Lower lobe of right lung (tissue), 2 donors: ENCODE measurements around the gene HEXIM2. TPM values are rescaled to one million over a fixed set of nuclear protein-coding genes. Genes with fewer than 3 reads are reported as not detected.

Experiments
- ATAC-seq, 2 donors: fragments of 200-7000 bp; cut with Tn5 transposase; one replicate each; pipeline ENCODE4 v1.9.1; 2020 to 2022; ENCODE audit warnings: mild to moderate bottlenecking in 2 of 2, moderate library complexity in 2 of 2
- DNase-seq: peaks from one replicate; pipeline ENCODE4 v3.0.0-alpha.2; 2020
- H3K27ac ChIP-seq: fragments of 200-600 bp; one replicate; pipeline ENCODE4 v1.8.0; 2022
- H3K27me3 ChIP-seq: fragments of 200-600 bp; one replicate; pipeline ENCODE4 v1.8.0; 2022; ENCODE audit warnings: low read depth
- H3K36me3 ChIP-seq: fragments of 200-600 bp; one replicate; pipeline ENCODE4 v1.8.0; 2022; ENCODE audit warnings: mild to moderate bottlenecking
- H3K4me1 ChIP-seq: fragments of 200-600 bp; one replicate; pipeline ENCODE4 v1.8.0; 2022
- H3K4me3 ChIP-seq: fragments of 200-600 bp; one replicate; pipeline ENCODE4 v1.8.0; 2022; ENCODE audit warnings: mild to moderate bottlenecking
- H3K9me3 ChIP-seq: fragments of 200-600 bp; one replicate; pipeline ENCODE4 v1.8.0; 2022
- intact Hi-C: fragments of 100-400 bp; cut with DNase I; formaldehyde crosslinking; loops from one replicate; pipeline ENCODE4 v1.11.0; 2022
- total RNA-seq: library from RNA; stranded (reverse); fragmentation: NEBNext Ultra II Directional; extraction: Animal tissue kit (Norgen Biotek cat#: 25700); gene quantifications from one replicate; pipeline ENCODE4 v1.2.1, GENCODE V29; 2021
- TF ChIP-seq, protein P1 (sequence below): fragments of 200-600 bp; IDR thresholded peaks from one replicate; pipeline ENCODE4 v1.8.0; 2022; ENCODE audit warnings: antibody characterized with exemption, mild to moderate bottlenecking
- donor health status: DM: no; HTN: yes; CAD: no; lungs with severe emphysema.

HEXIM2 gene
- total RNA-seq, 1 donor from 2014 or later = 6.4 TPM

DNA sequence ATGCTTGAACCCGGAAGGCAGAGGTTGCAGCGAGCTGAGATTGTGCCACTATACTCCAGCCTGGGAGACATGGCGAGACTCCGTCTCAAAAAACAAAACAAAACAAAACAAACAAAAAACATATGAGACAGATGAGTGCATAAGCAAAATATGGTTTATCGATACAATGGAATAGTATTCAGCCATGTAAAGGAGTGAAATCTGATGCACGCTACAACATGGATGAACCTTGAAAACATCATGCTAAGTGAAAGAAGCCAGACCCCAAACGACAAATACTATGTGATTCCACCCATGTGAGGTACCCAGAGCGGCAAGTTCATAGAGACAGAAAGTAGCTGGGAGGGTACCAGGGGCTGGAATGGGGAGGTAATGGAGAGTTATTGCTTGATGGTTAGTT, 36.2 kb upstream of the HEXIM2 start:
- no peaks in the 10 kb centered on the region for H3K27me3 ChIP-seq
- H3K36me3 ChIP-seq = peaks cover 3% of the 10 kb centered on the region
- H3K9me3 ChIP-seq = no peaks in the 10 kb centered on the region
- TF ChIP-seq, protein P1, sequence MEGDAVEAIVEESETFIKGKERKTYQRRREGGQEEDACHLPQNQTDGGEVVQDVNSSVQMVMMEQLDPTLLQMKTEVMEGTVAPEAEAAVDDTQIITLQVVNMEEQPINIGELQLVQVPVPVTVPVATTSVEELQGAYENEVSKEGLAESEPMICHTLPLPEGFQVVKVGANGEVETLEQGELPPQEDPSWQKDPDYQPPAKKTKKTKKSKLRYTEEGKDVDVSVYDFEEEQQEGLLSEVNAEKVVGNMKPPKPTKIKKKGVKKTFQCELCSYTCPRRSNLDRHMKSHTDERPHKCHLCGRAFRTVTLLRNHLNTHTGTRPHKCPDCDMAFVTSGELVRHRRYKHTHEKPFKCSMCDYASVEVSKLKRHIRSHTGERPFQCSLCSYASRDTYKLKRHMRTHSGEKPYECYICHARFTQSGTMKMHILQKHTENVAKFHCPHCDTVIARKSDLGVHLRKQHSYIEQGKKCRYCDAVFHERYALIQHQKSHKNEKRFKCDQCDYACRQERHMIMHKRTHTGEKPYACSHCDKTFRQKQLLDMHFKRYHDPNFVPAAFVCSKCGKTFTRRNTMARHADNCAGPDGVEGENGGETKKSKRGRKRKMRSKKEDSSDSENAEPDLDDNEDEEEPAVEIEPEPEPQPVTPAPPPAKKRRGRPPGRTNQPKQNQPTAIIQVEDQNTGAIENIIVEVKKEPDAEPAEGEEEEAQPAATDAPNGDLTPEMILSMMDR = no peak
- H3K4me1 ChIP-seq = peaks cover 57% of the 10 kb centered on the region
- no peak overlapping the region for H3K4me3 ChIP-seq
- no peak overlapping the region for H3K27ac ChIP-seq
- intact Hi-C loops = no loop called here
- DNase-seq = no peak
- no peak for ATAC-seq

DNA sequence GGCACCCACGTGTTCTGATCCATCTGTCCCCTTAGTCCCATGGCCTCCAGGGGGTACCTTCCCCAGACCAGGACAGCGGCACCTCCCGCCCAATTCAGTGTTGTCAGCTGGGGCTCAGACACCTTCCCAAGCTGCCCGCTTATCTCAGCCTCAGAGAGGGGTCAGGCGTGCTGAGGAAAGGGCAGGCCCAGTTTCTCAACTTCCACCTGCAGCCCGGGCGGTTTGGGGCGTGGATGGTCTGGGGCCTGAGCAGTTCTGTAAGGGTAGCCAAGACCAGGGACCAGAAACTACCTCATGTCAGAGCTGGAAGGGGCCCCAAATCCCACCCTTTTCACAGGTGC, 34.5 kb upstream of the HEXIM2 start:
- H3K27ac ChIP-seq = peak overlapping the region; percentile 47
- DNase-seq = no peak
- H3K4me1 ChIP-seq = peaks cover 72% of the 10 kb centered on the region
- no peak for ATAC-seq
- H3K9me3 ChIP-seq = no peaks in the 10 kb centered on the region
- no peaks in the 10 kb centered on the region for H3K27me3 ChIP-seq
- TF ChIP-seq, protein P1 = no peak
- no peaks in the 10 kb centered on the region for H3K36me3 ChIP-seq
- H3K4me3 ChIP-seq = no peak overlapping the region
- intact Hi-C loops = no loop called here

DNA sequence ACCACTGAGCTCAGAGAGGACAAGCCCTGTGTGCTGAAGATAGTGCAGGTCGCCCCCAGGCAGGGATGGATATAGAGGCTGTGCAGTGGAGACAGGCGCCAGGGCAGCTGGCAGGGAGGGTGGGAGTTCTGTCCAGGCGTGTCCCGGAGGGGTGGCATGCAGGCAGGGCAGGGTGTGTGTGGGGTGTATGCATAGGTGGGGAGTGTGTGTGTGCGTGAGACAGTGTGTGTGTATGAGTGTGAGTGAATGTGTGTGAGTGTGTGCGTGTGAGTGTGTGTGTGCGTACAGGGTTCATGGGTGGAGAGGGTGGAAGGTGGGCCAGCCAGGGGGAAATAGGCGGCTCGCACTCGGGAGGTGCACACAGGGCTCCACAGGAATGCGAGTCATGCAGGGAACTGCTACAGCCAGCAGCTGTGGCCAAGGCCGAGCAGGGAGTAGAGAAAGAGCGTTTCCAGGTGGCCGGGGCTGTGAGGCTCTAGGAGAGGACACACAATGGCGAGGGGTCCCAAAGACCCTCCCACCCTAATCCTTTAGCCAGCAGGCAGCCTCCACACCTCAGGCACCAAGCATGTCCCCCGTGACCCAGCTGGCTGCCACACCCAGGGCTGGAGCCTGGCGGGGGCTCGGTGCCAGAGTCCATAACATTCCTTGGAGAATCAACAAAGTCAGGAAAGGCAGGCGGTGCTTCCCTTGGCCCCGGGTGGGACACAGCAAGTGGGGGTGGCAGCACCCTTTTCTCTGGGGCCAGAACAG, 34.0 kb upstream of the HEXIM2 start:
- Histone ChIP-seq H3K9me3 (no peaks in the 10 kb centered on the region), H3K36me3 (no peaks in the 10 kb centered on the region), H3K27me3 (no peaks in the 10 kb centered on the region), H3K4me1 (peaks cover 69% of the 10 kb centered on the region), H3K4me3 (no peak overlapping the region), H3K27ac (peak overlapping the region; percentile 82)
- ATAC-seq = peak; percentile 5 to 20
- intact Hi-C loops = no loop called here
- TF ChIP-seq, protein P1 = no peak
- peak; percentile 74 for DNase-seq

DNA sequence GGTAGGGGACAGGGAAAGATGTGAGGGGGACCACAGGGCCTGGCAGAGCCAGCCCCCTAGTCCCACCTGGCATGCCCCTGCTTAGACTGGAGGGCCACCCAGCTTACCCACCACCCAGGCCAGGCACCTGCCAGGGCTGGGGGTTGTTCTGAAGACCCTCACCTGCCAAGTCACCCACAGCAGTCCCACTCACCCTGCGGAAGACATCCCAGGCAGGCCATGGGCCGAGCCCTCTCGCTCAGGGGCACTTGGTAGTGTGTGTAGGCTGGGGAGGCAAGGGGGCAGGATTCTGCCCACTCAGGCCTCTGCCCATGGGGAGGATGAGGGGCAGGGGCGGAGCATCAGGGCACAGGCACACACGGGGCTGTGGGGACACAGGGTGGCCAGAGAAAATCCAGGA, 33.3 kb upstream of the HEXIM2 start:
- TF ChIP-seq, protein P1 = no peak
- intact Hi-C loops = no loop called here

DNA sequence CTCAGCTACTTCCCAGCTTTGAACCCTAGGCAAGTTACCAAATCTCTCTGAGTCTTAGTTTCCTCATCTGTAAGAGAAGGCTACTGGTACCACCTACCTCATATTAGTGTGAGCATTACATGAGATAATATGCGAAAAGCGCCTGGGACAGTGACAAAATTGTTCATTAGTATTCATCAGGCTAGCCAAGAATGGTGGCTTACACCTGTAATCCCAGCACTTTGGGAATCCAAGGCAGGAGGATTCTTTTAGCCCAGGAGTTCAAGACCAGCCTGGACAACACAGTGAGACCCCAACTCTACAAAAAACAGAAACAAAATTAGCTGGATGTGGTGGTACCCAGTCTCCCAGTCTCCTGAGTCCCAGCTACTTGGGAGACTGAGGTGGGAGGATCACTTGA, 32.7 kb upstream of the HEXIM2 start:
- H3K36me3 ChIP-seq = no peaks in the 10 kb centered on the region
- intact Hi-C loops = no loop called here
- H3K9me3 ChIP-seq = no peaks in the 10 kb centered on the region
- H3K4me1 ChIP-seq = peaks cover 57% of the 10 kb centered on the region
- no peak overlapping the region for H3K4me3 ChIP-seq
- DNase-seq = no peak
- TF ChIP-seq, protein P1 = no peak
- no peak for ATAC-seq
- H3K27ac ChIP-seq = peak overlapping the region; percentile 82
- no peaks in the 10 kb centered on the region for H3K27me3 ChIP-seq

More for the DNA sequence above, 33.3 kb upstream of the HEXIM2 start:
- Histone ChIP-seq H3K4me1 (peaks cover 63% of the 10 kb centered on the region), H3K27ac (peak overlapping the region; percentile 82), H3K9me3 (no peaks in the 10 kb centered on the region), H3K27me3 (no peaks in the 10 kb centered on the region), H3K36me3 (no peaks in the 10 kb centered on the region), H3K4me3 (no peak overlapping the region)
- ATAC-seq (no peak), DNase-seq (no peak)
